Pancreas (tissue), 10 donors: ENCODE data around the gene C9orf43. TPM values are rescaled to one million over a fixed set of nuclear protein-coding genes. Genes with fewer than 3 reads are reported as not detected.
"Not testable (repeated sequence)": the region's sequence is repeated elsewhere in the genome, so short reads cannot be mapped to it uniquely, and the experiment has no call there.

Experiments used
- ATAC-seq, 4 donors: fragments of 200-7000 bp; cut with Tn5 transposase; one replicate each; pipeline versions ENCODE4 v1.8.0 to v1.9.1; 2020; ENCODE audit warnings: mild to moderate bottlenecking in 4 of 4, moderate library complexity in 4 of 4
- DNase-seq, 6 donors: peaks; one replicate each; pipeline ENCODE4 v3.0.0-alpha.2; 2020
- FAIRE-seq: peaks from 2 replicates; lab custom pipeline; 2012; peaks lifted over from hg19 to GRCh38; lab: Jason Lieb, UNC
- H3K27ac ChIP-seq, 4 donors: fragments of 200-600 bp; sonication (generic); 1 replicate in 3 of 4; 2 replicates in 1 of 4; pipeline versions ENCODE4 v1.5.0 to v1.8.0; 2020
- H3K27me3 ChIP-seq, 4 donors: fragments of 200-600 bp; one replicate each; pipeline ENCODE4 v1.8.0; 2021
- H3K36me3 ChIP-seq, 3 donors: fragments of 200-600 bp; sonication (generic) in 1 of 3; one replicate each; pipeline versions ENCODE4 v1.5.0 to v1.8.0; 2020 to 2021
- H3K4me1 ChIP-seq, 3 donors: fragments of 200-600 bp; one replicate each; pipeline ENCODE4 v1.8.0; 2021
- H3K4me3 ChIP-seq, 4 donors: fragments of 200-600 bp; sonication (generic) in 2 of 4; one replicate each; pipeline versions ENCODE4 v1.5.0 to v1.8.0; 2020 to 2021
- H3K9me3 ChIP-seq, 4 donors: fragments of 200-600 bp; one replicate each; pipeline ENCODE4 v1.8.0; 2021
- CTCF ChIP-seq, 4 donors: fragments of 200-600 bp; sonication (generic) in 3 of 4; IDR thresholded peaks; one replicate each; pipeline versions ENCODE4 v1.5.0 to v1.8.0; 2021; ENCODE audit warnings: antibody characterized with exemption in 4 of 4
- WGBS, 2 donors: extraction: QIAGEN DNeasy Blood & Tissue Kit; methylation state at CpG; one replicate each; pipeline ENCODE4 v1.1.7; 2013; 5-methylcytosine and 5-hydroxymethylcytosine counted together
- intact Hi-C, 3 donors: fragments of 100-400 bp; cut with DNase I; formaldehyde crosslinking; loops; one replicate each; pipeline versions ENCODE4 v1.11.1 to v1.14.2; 2022
- polyA plus RNA-seq, 2 donors: library from polyadenylated mRNA; stranded (reverse); fragments of 200-250 nt; gene quantifications; one replicate each; pipeline ENCODE4 v1.2.3, GENCODE V29; 2013
- total RNA-seq, 6 donors: library from RNA; stranded (reverse); fragmentation: NEBNext Ultra II Directional in 4 of 6; extraction: Animal tissue kit (Norgen Biotek cat#: 25700) in 4 of 6; gene quantifications; one replicate each; pipeline versions ENCODE4 v1.2.1 to v1.2.4, GENCODE V29; 2021 to 2023
- donor health status: healthy with polysubstance abuse.
- donor health status: DM: no; HTN: no; CAD: no; lungs with moderate emphysema.
- donor health status: DM: no; HTN: no; CAD: no.
- donor health status: control.
- donor health status: control.
- donor health status: Bipolar disorder and iron deficiency.
- donor health status: DM: yes; HTN: yes; CAD: no.
- donor health status: DM: no; HTN: no; CAD: no.
- donor health status: DM: no; HTN: no; CAD: no.
- donor health status: DM: yes; HTN: yes; CAD: no.

C9orf43 gene
- total and polyA plus RNA-seq, 8 donors, result 0.18 to 1.5 (median 0.49) TPM

GRCh38 chr9:113401027-113401792 is 9.3 kb upstream of the C9orf43 start, which contains the start of gene ALAD:
Gene ALAD, minus strand, starts transcription at chr9:113401284. Its CDS starts 7,725 bp downstream, at chr9:113393559.
- peak; percentile 93 to 97 (median 96) for TF ChIP-seq CTCF (IDR thresholded peaks at IDR 0.05)
- no peaks in the 10 kb centered on the region for H3K27me3 ChIP-seq
- 1 to 2% methylated on average over 45 to 50 of the region's 50 CpGs for WGBS, 2 donors
- peaks cover 26 to 34% (median 33%) of the 10 kb centered on the region in 3 donors for H3K4me1 ChIP-seq
- peak; percentile 78 for FAIRE-seq
- peak within 1 kb of the TSS; percentile 59 to 79 (median 76) for H3K4me3 ChIP-seq
- intact Hi-C loops, result loop anchor here in 1 of 3 donors (10.0 kb wide), 1 partner anchor 96 kb away; the partner anchor contains the start of gene RNF183
- peak within 1 kb of the TSS; percentile 58 to 78 (median 64) for H3K27ac ChIP-seq
- no peaks in the 10 kb centered on the region for H3K36me3 ChIP-seq
- no peaks in the 10 kb centered on the region for H3K9me3 ChIP-seq
- peak; percentile 95 to 99 (median 97) for ATAC-seq
- DNase-seq, result peak; percentile 99 to 100 (median 100)

- FAIRE-seq (no peak), ATAC-seq (no peak), DNase-seq (no peak)
- 44 to 61% methylated on average over 2 of the region's 2 CpGs for WGBS, 2 donors
- H3K4me3 ChIP-seq, result no peak overlapping the region
- H3K36me3 ChIP-seq, result peaks cover 0 to 4% (median 3%) of the 10 kb centered on the region in 3 donors
- H3K9me3 ChIP-seq, result no peaks in the 10 kb centered on the region
- intact Hi-C loops, result loop anchor here in 1 of 3 donors (10.0 kb wide), 1 partner anchor 99 kb away; the partner anchor contains the start of gene RNF183
- TF ChIP-seq CTCF (IDR thresholded peaks at IDR 0.05), result no peak
- H3K27ac ChIP-seq, result no peak overlapping the region
- H3K4me1 ChIP-seq, result peaks cover 16 to 17% (median 17%) of the 10 kb centered on the region in 3 donors
- no peaks in the 10 kb centered on the region for H3K27me3 ChIP-seq
Observed at GRCh38 chr9:113403646-113404045, 6.9 kb upstream of the C9orf43 start.

- intact Hi-C loops, result loop anchor here in 2 of 3 donors (5.0 to 10.0 kb wide), 2 partner anchors 99 to 102 kb away; partner anchors contain the start of gene RNF183 (in 1 of the 2)
- not testable (repeated sequence) for DNase-seq, ATAC-seq, H3K36me3 ChIP-seq, H3K9me3 ChIP-seq, H3K27me3 ChIP-seq, FAIRE-seq, H3K4me3 ChIP-seq
- 73 to 84% methylated on average over 9 of the region's 9 CpGs for WGBS, 2 donors
- H3K27ac ChIP-seq, result peak overlapping the region in 2 of 4 donors; percentile 34 to 41
- H3K4me1 ChIP-seq, result peaks cover 7 to 13% (median 9%) of the 10 kb centered on the region in 3 donors
Observed at GRCh38 chr9:113406353-113406752, 4.2 kb upstream of the C9orf43 start.

- TF ChIP-seq CTCF (IDR thresholded peaks at IDR 0.05), result peak; percentile 47 to 83 (median 71)
- peak overlapping the region in 2 of 4 donors; percentile 34 to 41 for H3K27ac ChIP-seq
- H3K36me3 ChIP-seq, H3K9me3 ChIP-seq, FAIRE-seq, H3K27me3 ChIP-seq, H3K4me3 ChIP-seq: not testable (repeated sequence)
- WGBS, 2 donors, result 16 to 18% methylated on average over 7 of the region's 7 CpGs
- DNase-seq (peak in 2 of 6 donors; percentile 66 to 77), ATAC-seq (peak in 3 of 4 donors; percentile 21 to 35 (median 31))
- intact Hi-C loops, result loop anchor here in 2 of 3 donors (5.0 to 10.0 kb wide), 2 partner anchors 100 to 102 kb away; partner anchors contain the start of gene RNF183 (in 1 of the 2)
- H3K4me1 ChIP-seq, result peaks cover 5 to 13% (median 10%) of the 10 kb centered on the region in 3 donors
Observed at GRCh38 chr9:113406873-113407511, 3.6 kb upstream of the C9orf43 start.

- H3K27ac ChIP-seq, result peak overlapping the region in 2 of 4 donors; percentile 81 to 96
- FAIRE-seq (no peak), DNase-seq (no peak), ATAC-seq (no peak)
- H3K36me3 ChIP-seq, result peaks cover 0 to 6% (median 3%) of the 10 kb centered on the region in 3 donors
- peak overlapping the region; percentile 53 to 89 (median 74) for H3K4me3 ChIP-seq
- 24 to 34% methylated on average over 10 of the region's 10 CpGs for WGBS, 2 donors
- no peaks in the 10 kb centered on the region for H3K27me3 ChIP-seq
- no peaks in the 10 kb centered on the region for H3K9me3 ChIP-seq
- H3K4me1 ChIP-seq, result peaks cover 5 to 13% (median 10%) of the 10 kb centered on the region in 3 donors
- intact Hi-C loops, result loop anchor here in 2 of 3 donors (5.0 to 10.0 kb wide), 2 partner anchors 102 to 105 kb away; partner anchors contain the start of gene RNF183 (in 1 of the 2)
- TF ChIP-seq CTCF (IDR thresholded peaks at IDR 0.05), result no peak
Observed at GRCh38 chr9:113409481-113409880, 1.1 kb upstream of the C9orf43 start.
